ENCODE measurements around the gene P2RX7.

P2RX7 gene

DNA sequence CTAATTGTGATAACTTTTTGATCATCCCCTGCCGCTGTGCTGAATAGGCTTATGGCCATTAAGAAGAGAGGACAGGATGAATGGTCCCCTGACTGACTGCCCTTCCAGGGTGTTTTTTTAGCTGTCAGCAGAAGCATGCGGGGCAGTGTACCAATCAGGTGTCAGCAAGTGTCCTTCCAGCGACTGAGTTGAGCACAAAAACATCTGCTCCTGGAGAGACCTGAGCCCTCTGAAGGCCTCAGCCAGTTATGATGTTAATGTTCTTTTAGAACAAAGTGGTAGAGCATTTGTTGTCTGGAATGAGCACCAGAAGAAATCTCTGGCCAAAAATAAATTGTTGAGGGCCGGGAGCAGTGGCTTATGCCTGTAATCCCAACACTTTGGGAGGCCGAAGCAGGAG lies 37.5 kb downstream of the P2RX7 start:
- TF ChIP-seq FOXM1 (IDR thresholded peaks at IDR 0.05; ENCODE audit: borderline replicate concordance, low read depth) (no peak), TAF1 (IDR thresholded peaks at IDR 0.05; ENCODE audit: low read depth) (no peak), TCF12 (IDR thresholded peaks at IDR 0.05; ENCODE audit: low read depth) (no peak)
- TF ChIP-seq, protein P1, sequence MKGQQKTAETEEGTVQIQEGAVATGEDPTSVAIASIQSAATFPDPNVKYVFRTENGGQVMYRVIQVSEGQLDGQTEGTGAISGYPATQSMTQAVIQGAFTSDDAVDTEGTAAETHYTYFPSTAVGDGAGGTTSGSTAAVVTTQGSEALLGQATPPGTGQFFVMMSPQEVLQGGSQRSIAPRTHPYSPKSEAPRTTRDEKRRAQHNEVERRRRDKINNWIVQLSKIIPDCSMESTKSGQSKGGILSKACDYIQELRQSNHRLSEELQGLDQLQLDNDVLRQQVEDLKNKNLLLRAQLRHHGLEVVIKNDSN (IDR thresholded peaks at IDR 0.05) = no peak

DNA sequence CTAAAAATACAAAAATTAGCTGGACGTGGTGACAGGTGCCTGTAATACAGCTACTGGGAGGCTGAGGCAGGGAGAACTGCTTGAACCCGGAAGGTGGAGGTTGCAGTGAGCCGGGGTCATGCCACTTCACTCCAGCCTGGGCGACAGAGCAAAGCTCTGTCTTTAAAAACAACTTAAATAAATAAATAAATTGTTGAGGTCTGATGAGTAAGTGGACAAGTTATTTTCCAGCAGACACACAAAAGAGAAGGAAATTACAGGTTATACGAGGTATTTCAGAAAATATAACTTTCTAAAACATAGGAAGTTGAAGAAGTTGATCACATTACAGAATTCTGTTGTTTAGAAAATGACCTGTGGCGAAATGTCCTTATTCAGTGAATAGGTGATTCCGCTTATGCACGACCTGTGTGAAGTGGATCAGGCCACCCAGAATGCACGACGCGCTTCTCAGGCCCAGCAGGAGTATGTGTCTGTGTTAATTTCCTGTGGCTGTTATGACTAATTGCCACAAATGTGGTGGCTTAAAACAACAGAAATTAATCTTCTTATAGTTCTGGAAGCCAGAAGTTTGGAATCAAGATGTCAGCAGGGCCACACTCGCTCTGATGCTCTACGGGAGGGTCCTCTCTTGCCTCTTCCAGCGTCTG lies 38.1 kb downstream of the P2RX7 start:
- TF ChIP-seq CREB1 (IDR thresholded peaks at IDR 0.05; ENCODE audit: low read depth) = no peak
- no peak for TF ChIP-seq FOXM1 (IDR thresholded peaks at IDR 0.05; ENCODE audit: borderline replicate concordance, low read depth)
- no peak for TF ChIP-seq TAF1 (IDR thresholded peaks at IDR 0.05; ENCODE audit: low read depth)
- no peak for TF ChIP-seq EP300 (IDR thresholded peaks at IDR 0.05; ENCODE audit: borderline replicate concordance)
- no peak for TF ChIP-seq EGR1 (IDR thresholded peaks at IDR 0.05)
- TF ChIP-seq YY1 (IDR thresholded peaks at IDR 0.05; ENCODE audit: low read depth) = no peak
- TF ChIP-seq, protein P2, sequence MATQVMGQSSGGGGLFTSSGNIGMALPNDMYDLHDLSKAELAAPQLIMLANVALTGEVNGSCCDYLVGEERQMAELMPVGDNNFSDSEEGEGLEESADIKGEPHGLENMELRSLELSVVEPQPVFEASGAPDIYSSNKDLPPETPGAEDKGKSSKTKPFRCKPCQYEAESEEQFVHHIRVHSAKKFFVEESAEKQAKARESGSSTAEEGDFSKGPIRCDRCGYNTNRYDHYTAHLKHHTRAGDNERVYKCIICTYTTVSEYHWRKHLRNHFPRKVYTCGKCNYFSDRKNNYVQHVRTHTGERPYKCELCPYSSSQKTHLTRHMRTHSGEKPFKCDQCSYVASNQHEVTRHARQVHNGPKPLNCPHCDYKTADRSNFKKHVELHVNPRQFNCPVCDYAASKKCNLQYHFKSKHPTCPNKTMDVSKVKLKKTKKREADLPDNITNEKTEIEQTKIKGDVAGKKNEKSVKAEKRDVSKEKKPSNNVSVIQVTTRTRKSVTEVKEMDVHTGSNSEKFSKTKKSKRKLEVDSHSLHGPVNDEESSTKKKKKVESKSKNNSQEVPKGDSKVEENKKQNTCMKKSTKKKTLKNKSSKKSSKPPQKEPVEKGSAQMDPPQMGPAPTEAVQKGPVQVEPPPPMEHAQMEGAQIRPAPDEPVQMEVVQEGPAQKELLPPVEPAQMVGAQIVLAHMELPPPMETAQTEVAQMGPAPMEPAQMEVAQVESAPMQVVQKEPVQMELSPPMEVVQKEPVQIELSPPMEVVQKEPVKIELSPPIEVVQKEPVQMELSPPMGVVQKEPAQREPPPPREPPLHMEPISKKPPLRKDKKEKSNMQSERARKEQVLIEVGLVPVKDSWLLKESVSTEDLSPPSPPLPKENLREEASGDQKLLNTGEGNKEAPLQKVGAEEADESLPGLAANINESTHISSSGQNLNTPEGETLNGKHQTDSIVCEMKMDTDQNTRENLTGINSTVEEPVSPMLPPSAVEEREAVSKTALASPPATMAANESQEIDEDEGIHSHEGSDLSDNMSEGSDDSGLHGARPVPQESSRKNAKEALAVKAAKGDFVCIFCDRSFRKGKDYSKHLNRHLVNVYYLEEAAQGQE (IDR thresholded peaks at IDR 0.05; ENCODE audit: low read depth) = no peak

DNA sequence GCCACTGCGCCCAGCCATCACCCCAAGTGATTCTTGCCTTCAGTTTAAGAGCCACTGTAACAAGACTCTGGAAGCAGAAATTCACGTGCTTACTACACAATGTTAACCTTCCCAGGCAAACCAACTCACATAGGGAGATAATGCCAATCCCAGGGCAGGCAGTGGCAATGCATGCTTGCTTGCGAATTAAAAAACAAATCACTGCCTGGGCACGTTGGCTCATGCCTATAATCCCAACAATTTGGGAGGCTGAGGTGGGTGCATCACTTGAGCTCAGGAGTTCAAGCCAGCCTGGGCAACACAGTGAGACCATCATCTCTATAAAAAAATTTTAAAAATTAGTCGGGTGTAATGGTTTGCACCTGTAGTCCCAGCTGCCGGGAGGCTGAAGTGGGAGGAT lies 39.5 kb downstream of the P2RX7 start:
- TF ChIP-seq TEAD4 (IDR thresholded peaks at IDR 0.05) (no peak), TCF12 (IDR thresholded peaks at IDR 0.05; ENCODE audit: low read depth) (no peak), FOXM1 (IDR thresholded peaks at IDR 0.05; ENCODE audit: borderline replicate concordance, low read depth) (no peak), CREB1 (IDR thresholded peaks at IDR 0.05; ENCODE audit: low read depth) (no peak), NFIC (IDR thresholded peaks at IDR 0.05) (no peak), TAF1 (IDR thresholded peaks at IDR 0.05; ENCODE audit: low read depth) (no peak), EGR1 (IDR thresholded peaks at IDR 0.05) (no peak), ZBTB7A (IDR thresholded peaks at IDR 0.05; ENCODE audit: low read depth) (no peak), YY1 (IDR thresholded peaks at IDR 0.05; ENCODE audit: low read depth) (no peak), EP300 (IDR thresholded peaks at IDR 0.05; ENCODE audit: borderline replicate concordance) (no peak)
- TF ChIP-seq, protein P3, sequence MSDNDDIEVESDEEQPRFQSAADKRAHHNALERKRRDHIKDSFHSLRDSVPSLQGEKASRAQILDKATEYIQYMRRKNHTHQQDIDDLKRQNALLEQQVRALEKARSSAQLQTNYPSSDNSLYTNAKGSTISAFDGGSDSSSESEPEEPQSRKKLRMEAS (IDR thresholded peaks at IDR 0.05) = no peak

DNA sequence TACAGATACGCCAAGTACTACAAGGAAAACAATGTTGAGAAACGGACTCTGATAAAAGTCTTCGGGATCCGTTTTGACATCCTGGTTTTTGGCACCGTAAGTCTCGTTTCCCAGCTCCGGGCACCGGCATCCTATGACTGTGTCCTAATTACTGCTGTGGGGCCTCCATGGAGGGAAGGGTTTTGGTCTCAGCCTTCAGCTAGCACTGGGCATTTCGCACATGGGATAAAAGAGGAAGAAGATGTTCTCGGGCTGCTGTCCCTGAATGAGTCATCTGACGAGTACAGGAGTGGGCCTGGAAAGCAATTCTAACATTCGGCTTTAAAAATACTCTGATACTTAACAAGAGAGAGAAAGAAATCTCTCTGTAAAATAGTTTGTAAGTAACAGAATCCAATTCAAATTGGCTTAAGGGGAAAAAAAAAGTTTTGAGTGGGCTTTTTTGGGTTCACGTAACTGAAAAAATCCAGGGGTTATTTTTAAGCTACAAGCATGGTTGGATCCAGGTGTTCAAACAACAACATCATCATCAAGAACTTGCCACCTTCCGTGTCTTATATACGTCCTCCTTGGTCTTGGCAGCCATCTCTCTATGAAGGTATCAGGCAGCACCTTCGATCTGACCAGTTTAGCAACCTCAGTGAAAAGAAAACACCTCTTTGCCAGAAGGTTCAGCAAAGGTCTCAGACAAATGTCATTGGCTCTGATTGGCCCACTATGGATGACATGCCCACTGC lies 42.9 kb downstream of the P2RX7 start:
- TF ChIP-seq RAD21 (IDR thresholded peaks at IDR 0.05; ENCODE audit: low read depth) = no peak
- TF ChIP-seq EP300 (IDR thresholded peaks at IDR 0.05; ENCODE audit: borderline replicate concordance) = no peak

DNA sequence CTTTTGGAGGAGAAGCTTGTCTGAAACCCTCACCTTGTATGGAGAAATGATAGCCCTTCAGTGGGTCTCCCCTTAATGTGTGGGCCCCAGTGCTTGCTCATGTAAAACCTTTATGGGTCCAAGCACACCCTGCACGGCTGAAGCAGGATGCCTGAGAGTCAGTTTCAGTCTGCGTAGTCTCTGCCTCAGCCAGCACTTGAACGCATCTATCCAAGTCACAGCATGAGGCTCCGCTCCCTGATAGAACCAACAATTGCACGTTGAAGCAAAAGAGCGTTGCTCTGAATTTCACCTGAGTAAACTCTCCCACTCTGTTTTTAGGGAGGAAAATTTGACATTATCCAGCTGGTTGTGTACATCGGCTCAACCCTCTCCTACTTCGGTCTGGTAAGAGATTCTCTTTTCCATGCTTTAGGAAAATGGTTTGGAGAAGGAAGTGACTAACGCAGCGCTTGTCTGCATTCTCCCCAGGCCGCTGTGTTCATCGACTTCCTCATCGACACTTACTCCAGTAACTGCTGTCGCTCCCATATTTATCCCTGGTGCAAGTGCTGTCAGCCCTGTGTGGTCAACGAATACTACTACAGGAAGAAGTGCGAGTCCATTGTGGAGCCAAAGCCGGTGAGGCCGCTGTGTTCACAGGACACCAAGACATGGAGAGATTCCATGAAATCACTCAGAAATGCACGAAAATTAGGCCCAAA lies 44.3 kb downstream of the P2RX7 start:
- TF ChIP-seq EGR1 (IDR thresholded peaks at IDR 0.05) (no peak), ZBTB7A (IDR thresholded peaks at IDR 0.05; ENCODE audit: low read depth) (no peak), YY1 (IDR thresholded peaks at IDR 0.05; ENCODE audit: low read depth) (no peak), NFIC (IDR thresholded peaks at IDR 0.05) (no peak), TCF12 (IDR thresholded peaks at IDR 0.05; ENCODE audit: low read depth) (no peak), CEBPB (IDR thresholded peaks at IDR 0.05) (no peak), TEAD4 (IDR thresholded peaks at IDR 0.05) (no peak), EP300 (IDR thresholded peaks at IDR 0.05; ENCODE audit: borderline replicate concordance) (no peak), CREB1 (IDR thresholded peaks at IDR 0.05; ENCODE audit: low read depth) (no peak), FOXM1 (IDR thresholded peaks at IDR 0.05; ENCODE audit: borderline replicate concordance, low read depth) (no peak), TAF1 (IDR thresholded peaks at IDR 0.05; ENCODE audit: low read depth) (no peak), RAD21 (IDR thresholded peaks at IDR 0.05; ENCODE audit: low read depth) (no peak)
- TF ChIP-seq, protein P3 (IDR thresholded peaks at IDR 0.05) = no peak
- TF ChIP-seq, protein P1 (IDR thresholded peaks at IDR 0.05) = no peak
- TF ChIP-seq, protein P2 (IDR thresholded peaks at IDR 0.05; ENCODE audit: low read depth) = no peak
